Suppressor macrophage (primary cell): Measurements from ENCODE around the gene PPM1B.
A peak's percentile ranks its signal among the peaks of the same experiment; 100 is the strongest.
"Not testable (repeated sequence)": the region's sequence is repeated elsewhere in the genome, so short reads cannot be mapped to it uniquely, and the experiment has no call there.

ENCODE experiments used
- DNase-seq, 4 experiments: peaks; one replicate each; pipeline ENCODE4 v3.0.0-alpha.2; 2020 to 2022

Gene PPM1B

GRCh38 chr2:44163777-44164176, 4.9 kb upstream of the PPM1B start:
- peak; percentile 38 to 68 (median 66) for DNase-seq

- DNase-seq = no peak
Observed at GRCh38 chr2:44164617-44165016, 4.1 kb upstream of the PPM1B start.

GRCh38 chr2:44166096-44166495, 2.6 kb upstream of the PPM1B start:
- no peak for DNase-seq

GRCh38 chr2:44167311-44167907, 1.3 kb upstream of the PPM1B start:
- DNase-seq = no peak

DNA sequence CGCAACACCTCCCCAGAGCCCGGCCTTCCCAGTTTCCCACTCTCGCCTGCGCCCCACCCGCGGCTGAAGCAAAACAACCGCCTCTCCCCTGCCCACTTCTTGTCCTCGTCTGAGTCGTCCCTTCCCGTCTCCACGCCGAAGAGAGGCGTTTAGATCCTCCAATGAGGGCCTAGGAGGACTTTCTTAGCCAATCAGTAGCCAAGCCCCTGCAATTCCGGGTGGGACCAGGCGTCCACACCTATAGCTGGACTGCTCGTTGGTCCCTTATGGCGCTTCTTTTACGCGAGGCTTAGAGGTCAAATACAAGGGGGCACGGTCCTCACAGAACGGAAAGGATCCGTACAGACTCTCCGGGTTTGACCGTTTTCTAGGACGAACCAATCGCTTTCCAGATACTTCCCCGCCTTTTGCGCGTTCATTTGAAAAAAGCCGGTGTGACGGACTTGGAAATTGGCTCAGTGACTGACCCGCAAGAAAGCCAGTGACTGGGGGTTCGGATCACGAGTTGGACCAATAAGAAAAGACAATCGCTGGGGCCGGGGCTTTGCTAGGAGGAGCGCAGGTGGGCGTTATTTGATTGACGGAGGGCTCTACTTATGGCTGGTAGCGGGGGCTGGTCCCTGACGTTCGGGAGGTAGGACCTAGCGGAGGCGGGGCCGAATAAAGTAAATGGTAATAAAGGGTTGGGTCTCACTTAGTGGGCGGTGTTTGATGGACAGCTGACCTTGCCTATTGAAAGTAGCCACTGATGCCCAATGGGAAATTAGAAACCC, 581 bp upstream of the PPM1B start:
- DNase-seq = peak; percentile 99 to 100 (median 100)

GRCh38 chr2:44169155-44169898, 652 bp downstream of the PPM1B start:
- DNase-seq = peak; percentile 58 to 76 (median 74)

GRCh38 chr2:44170311-44170717, 1.6 kb downstream of the PPM1B start:
- DNase-seq = peak in 2 of 4 experiments; percentile 57 to 61

DNA sequence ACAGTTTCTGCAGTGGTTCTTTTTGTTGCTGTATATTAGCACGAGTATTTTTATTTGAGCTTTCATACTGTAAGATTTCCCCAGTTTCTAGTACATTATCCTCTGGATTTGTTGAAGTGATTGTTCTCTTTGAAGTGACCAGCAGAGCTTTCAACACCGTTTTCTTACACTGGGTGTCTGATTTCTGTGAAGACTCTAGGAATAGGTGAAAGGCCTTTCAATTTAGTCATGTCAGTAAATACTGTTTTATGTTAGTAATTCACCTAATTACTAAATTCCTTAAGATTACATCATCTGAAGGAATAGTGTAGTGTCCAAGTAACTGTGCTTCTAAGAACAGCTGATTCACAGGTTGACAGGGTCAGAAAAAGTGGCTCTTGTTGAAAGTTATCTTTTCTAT, 2.3 kb downstream of the PPM1B start:
- peak in 2 of 4 experiments; percentile 8 to 14 for DNase-seq

DNA sequence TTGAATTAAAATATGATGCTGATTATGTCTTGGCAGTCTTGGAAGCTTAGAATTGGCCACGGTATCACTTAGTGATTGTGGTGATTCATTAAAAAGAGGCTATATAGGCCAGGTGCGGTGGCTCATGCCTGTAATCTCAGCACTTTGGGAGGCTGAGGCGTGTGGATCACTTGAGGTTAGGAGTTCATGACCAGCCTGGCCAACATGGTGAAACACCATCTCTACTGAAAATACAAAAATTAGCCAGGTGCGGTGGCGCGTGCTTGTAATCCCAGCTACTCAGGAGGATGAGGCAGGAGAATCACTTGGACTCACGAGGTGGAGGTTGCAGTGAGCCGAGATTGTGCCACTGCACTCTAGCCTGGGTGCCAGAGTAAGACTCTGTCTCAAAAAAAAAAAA, 2.8 kb downstream of the PPM1B start:
- DNase-seq = not testable (repeated sequence)

- no peak for DNase-seq
Observed at GRCh38 chr2:44172576-44172975, 3.9 kb downstream of the PPM1B start.

DNA sequence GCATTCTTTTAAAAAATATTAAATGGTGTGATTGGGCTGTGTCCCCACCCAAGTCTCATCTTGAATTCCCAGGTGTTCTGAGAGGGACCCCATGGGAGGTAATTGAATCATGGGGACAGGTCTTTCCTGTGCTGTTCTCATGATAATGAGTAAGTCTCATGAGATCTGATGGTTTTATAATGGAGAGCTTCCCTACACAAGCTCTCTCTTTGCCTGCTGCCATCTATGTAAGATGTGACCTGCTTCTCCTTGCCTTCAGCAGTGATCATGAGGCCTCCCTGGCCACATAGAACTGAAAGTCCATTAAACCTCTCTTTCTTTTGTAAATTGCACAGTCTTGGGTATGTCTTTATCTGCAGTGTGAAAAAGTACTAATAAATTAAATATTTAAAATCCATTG, 10.3 kb downstream of the PPM1B start:
- DNase-seq = no peak

DNA sequence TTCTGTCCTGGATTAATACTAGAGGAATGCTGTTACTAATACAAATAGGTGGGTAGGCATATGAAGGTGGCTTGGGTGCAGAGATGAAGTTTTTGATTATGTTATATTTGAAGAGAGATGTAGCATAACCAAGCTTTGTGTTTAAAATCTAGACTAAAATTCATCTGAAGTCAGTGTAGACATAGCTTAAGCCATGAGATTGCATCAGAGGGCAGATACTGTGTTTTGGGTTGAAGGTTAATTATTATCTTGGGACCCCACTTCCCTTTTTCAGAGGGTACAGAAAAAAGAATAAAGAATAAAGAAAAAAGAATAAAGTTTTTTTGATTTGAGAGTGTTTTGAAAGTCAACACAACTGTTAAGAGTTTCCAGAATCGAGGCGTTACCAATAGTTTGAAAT, 13.0 kb downstream of the PPM1B start:
- peak in 1 of 4 experiments; percentile 27 for DNase-seq

DNA sequence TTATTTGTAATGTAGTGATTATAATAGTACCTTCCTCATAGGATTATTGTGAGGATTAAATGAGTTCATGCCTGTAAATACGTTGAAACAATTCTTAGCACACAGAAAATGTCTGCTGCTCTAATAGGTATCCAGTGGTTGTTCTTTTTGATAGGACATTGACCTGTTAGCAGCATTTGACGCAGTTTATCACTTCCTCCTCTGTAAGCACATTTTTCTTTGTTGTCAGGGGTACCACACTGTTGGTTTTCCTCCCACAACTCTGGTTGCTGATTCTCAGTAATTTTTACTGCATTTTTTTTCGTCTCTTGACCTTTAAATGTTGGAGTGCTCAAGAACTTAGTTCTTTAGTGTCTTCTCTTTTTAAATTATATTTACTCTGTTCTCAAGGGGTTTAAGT, 15.4 kb downstream of the PPM1B start:
- peak; percentile 32 to 80 (median 47) for DNase-seq

GRCh38 chr2:44186810-44187209, 18.1 kb downstream of the PPM1B start:
- DNase-seq = peak in 3 of 4 experiments; percentile 28 to 76 (median 72)

DNA sequence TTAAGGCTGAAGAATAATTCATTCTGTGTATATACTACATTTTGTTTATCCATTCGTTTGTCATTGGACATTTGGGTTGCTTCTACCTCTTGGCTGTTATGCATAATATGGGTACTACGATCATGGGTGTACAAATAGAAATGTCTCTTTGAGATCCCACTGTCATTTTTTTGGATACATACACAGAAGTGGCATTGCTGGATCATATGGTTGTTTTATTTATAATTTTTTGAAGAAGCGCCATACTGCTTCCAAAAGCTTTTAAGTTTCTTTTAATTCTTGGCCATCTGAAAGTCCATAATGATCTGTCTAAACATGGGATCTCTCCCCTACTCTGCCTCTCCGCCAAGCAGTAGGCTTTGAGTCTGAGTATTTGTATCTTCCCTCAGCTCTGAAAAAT, 18.6 kb downstream of the PPM1B start:
- no peak for DNase-seq

- DNase-seq = no peak
Observed at GRCh38 chr2:44188696-44189095, 20.0 kb downstream of the PPM1B start.

GRCh38 chr2:44189104-44189503, 20.4 kb downstream of the PPM1B start:
- peak in 2 of 4 experiments; percentile 24 to 29 for DNase-seq

DNA sequence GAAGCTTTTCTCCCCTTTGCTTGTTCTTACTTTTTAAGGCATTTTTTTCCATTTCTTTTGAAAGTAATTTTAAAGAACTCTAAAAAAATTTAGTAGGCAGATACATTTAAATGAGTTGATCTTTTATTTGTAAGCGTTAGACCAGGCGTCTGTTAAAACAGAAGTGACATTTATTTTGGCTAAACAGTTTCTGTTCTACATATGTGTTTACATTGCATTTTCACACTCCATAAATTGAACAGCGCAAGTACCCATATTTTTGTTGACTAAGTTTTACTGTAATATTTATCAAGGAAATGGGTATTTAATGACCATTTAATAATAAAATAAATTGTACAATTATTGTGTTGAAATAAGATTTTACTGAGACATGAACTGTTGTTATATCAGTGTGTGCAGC, 21.9 kb downstream of the PPM1B start:
- peak in 1 of 4 experiments; percentile 33 for DNase-seq

- peak in 2 of 4 experiments; percentile 16 to 30 for DNase-seq
Observed at GRCh38 chr2:44191739-44192138, 23.1 kb downstream of the PPM1B start.

- DNase-seq = no peak
Observed at GRCh38 chr2:44192646-44193045, 24.0 kb downstream of the PPM1B start.

DNA sequence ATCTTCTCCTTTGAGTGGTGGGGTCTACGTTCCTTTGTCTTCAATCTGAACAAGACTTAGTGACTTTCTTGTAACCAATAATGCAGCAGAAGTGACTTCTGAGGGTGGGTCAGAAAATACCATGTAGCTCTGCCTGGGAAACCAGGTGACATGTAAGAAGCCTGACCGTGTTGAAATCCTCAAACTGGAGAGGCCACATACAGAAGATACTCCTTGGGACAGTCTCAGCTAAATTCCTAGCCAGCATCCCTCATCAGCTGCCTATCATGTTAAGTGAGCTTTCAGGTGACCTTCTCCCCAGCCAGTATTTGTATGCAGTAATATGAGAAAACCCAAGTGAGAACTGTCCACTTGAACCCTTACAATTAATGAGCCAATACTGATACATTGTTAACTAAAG, 27.0 kb downstream of the PPM1B start:
- no peak for DNase-seq

DNA sequence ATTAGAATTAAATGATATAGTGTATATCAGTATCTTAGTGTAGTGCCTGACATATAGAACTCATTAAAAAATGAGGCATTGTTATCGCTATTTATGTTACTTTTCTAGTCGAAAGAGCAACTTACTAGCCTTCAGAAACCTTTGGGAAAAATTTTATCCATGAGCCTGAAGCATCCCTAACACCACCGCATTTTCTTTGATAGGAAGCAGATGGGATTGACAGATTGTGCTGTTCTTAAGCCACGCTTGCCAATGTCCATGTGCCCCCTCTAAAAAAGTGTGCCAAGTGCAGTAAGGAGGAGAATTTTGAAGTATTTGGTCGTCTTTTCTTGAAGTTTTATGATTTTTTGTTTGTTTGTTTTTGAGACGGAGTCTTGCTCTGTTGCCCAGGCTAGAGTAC, 29.1 kb downstream of the PPM1B start:
- no peak for DNase-seq

DNA sequence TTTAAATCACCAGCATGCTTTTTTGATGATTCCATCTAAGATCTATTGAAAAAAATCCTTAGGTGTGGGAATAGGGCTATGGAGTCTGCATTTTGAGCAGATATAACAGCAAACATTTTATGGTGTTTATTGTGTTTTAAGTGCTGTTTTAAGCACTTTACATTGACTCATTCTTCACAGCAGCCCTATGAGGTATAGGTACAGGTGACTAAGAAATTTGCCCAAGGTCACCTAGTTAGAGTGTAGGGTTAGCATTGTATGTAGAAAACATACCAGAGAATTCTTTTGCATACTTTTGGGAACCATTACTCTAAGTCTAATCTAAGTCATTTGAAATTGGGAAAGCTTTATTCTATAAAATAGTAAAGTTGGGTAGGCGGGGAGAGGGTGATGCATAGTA, 31.3 kb downstream of the PPM1B start:
- no peak for DNase-seq

DNA sequence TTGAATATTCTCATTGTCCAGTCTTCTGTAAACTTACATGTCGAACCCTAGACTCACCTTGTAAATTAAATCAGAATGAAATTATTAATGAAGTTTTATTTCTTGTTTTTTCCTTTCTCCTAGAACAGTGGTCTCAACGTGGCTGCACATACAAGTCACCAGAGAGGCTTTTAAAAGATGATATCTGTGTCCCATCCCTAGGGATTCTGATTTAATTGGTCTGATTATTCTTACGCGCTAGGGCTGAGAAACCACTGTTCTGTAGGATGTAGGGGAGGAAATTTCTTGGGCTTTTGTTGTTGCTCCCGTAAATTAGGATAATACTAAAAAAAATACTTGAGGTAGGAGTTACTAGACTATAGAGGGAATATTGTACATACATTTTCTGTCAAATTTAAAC, 32.1 kb downstream of the PPM1B start:
- no peak for DNase-seq
